Umbilical cord (tissue), 2 donors: ENCODE data around the gene CHST4. TPM values are rescaled to one million over a fixed set of nuclear protein-coding genes. Genes with fewer than 3 reads are reported as not detected.
"Not testable (repeated sequence)": the region's sequence is repeated elsewhere in the genome, so short reads cannot be mapped to it uniquely, and the experiment has no call there.

Experiments
- DNase-seq: peaks from one replicate; pipeline ENCODE4 v3.0.0-alpha.2; 2015; ENCODE audit warnings: low spot score
- total RNA-seq: library from RNA; depleted of rRNA; stranded (reverse); fragments of >200 nt; gene quantifications from one replicate; pipeline ENCODE4 v1.2.3, GENCODE V29; 2014; ENCODE audit warnings: low replicate concordance; ENCODE audit not compliant: insufficient read depth

Gene CHST4
- total RNA-seq, result 1.2 TPM

DNA sequence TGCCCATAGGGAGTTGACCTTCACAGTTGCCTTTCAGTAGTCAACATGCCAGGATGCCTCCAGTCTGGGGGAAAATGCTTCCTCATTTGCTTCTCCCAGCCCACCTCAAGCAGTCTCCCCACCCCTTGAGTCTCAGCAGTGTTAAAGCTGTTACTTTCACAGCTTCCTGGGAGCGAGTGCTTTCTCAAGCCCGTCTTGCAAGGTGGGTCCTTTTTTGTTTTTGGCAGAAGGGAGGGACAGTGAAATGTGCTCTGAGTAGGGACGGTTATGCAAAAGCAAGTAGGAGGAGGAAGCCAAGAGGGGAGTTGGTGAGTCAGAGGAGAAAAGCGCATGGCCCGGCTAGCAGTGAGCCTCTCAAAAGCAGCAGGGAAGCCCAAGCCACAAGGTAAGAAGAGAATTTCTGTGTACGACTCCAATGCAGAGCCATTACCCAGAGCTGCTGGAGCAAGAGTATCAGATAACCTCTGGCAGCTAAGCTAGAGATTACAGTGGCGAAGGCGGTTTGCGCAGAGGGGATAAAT lies at the start of gene CHST4:
TSS of gene CHST4 (plus strand) at position 316 of the 521 bp plus-strand sequence. CDS start 10,252 bp downstream, outside the sequence.
- peak; percentile 43 for DNase-seq

GRCh38 chr16:71476457-71477124 lies 49.6 kb upstream of the CHST4 start:
- DNase-seq, result no peak

DNA sequence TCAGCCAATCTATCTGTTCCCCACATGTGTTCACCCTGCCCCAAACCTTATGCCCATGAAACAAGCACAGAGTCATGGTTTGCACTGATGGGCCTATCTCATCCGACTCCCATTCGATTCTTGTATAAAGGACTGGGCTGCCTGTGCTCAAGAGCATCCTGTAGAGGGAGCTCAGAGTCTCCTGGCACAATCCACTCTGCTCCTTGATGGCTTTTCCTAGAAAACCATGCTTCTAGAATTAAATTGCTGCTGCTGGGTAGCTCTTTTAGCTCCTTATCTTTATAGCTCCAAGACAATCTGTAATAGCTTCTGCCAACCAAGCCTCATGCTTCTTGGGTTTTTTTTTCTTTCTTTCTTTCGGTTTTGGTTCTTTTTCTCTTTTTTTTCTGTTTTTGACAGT lies 46.8 kb upstream of the CHST4 start:
- peak; percentile 12 for DNase-seq

DNA sequence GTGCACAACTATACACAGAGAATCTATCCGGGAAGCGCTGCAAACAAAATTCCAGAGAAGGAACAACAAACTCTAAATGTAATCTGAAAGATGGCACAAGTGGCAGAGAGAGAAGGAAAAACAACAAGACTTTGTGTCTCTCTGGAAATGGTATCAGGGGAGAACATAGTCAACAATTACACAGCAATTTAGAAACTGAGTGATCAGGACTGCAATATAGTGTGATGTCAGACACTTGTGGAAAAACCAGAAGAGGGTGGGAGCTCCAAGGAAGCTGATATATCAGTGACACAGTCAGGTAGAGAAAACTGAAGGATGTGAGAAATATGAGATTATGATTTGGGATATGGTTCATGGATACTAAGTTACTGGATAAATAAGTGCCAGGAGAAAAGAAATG lies 45.3 kb upstream of the CHST4 start:
- no peak for DNase-seq

DNA sequence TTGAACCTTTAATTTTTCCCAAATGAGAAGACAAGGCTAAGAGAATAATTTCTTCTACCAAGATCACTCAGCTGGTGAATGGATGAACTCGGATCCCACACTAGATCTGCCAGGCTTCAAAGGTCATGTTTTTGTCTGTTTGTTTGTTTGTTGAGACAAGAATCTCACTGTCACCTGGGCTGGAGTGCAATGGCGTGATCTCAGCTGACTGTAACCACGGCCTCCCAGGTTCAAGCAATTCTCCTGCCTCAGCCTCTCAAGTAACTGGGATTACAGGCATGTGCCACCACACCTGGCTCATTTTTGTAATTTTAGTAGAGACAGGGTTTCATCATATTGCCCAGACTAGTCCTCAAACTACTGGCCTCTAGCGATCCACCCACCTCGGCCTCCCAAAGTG lies 43.7 kb upstream of the CHST4 start:
- no peak for DNase-seq

DNA sequence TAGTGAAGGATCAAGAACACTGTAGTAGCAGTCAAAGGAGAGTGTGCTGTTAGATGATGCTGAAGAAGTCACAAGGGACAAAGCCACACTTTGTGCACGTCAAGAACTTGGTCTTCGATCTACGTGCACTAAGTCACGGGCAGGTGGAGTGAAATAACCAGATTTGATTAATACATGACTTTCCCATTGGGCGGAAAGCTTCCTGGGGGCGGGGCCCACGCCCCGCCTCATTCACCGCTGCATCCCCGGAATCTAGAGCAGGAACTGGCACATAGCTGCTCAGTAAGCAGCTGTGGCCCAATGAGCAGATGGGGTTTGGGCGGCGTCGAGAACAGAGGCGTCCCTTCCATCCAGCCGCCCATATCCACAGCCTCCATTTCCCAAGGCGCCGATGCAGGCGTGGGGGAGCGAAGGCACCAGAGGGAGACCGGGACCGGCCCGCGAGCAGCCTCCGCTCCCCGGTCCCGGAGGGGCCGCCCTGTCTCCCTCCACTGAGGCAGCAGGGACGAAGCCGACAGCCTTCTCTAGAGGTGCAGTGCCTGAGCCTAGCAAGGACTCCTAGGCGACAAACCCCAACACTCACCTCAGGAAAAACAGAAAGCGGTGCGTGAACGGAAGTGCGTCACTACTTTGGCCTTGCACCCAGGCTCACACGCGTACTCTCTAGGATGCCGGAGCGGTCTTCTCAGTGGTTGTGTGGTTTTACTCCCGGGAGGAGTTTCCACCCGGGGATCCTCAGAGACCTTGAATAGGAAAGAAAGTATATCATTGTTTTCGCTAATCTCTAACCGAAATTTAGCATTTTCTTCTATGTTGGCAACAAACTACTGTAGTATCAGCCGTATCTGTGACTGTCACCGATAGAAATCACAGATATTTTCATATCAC lies 42.0 kb upstream of the CHST4 start:
- DNase-seq, result peak; percentile 96

GRCh38 chr16:71489122-71489521 lies 37.1 kb upstream of the CHST4 start, which contains the start of gene ZNF19:
TSS of gene ZNF19 (minus strand) at chr16:71489324. CDS start at chr16:71482114, 7,210 bp downstream.
- DNase-seq, result no peak

GRCh38 chr16:71490361-71490760 lies 35.9 kb upstream of the CHST4 start:
- DNase-seq, result no peak

- DNase-seq, result no peak
Measured at GRCh38 chr16:71491054-71491453, 35.2 kb upstream of the CHST4 start.

GRCh38 chr16:71492786-71493185 lies 33.4 kb upstream of the CHST4 start:
- DNase-seq, result no peak

GRCh38 chr16:71493213-71493612 lies 33.0 kb upstream of the CHST4 start:
- no peak for DNase-seq

DNA sequence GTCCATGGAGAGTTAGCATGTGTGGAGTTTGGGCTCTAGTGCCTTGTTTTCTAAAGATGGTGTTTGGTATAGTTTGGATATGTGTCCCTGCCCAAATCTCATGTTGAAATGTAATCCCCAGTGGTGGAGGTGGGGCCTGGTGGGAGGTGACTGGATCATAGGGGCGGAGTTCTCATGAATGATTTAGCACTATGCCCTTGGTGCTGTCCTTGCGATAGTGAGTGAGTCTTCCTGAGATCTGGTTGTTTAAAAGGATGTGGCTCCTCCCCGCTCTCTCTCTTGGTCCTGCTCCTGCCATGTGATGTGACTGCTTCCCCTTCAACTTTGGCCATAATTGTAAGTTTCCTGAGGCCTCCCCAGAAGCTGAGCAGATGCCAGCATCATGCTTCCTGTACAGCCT lies 28.2 kb upstream of the CHST4 start:
- DNase-seq, result no peak

GRCh38 chr16:71499775-71500364 lies 26.4 kb upstream of the CHST4 start:
- peak; percentile 62 for DNase-seq

- no peak for DNase-seq
Measured at GRCh38 chr16:71500964-71501363, 25.3 kb upstream of the CHST4 start.

DNA sequence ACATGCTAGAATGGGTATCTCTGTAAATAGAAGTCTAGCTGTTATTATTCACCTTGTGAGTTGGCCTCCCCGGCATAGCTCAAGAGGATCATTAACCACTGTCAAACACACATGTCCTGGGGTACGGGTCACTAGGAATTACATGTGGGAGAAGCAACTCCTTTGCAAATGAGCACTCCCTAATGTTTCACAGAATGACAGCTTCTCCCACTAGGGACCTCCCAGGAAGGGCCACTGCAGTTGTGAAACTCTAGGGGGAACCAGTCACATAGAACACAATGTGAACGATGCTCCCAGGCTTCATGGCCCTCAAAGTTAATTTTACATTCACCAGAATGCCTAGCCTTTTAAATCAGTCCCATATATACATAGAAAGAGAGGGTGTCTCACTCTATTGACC lies 24.7 kb upstream of the CHST4 start:
- no peak for DNase-seq

GRCh38 chr16:71504051-71504450 lies 22.2 kb upstream of the CHST4 start:
- not testable (repeated sequence) for DNase-seq

DNA sequence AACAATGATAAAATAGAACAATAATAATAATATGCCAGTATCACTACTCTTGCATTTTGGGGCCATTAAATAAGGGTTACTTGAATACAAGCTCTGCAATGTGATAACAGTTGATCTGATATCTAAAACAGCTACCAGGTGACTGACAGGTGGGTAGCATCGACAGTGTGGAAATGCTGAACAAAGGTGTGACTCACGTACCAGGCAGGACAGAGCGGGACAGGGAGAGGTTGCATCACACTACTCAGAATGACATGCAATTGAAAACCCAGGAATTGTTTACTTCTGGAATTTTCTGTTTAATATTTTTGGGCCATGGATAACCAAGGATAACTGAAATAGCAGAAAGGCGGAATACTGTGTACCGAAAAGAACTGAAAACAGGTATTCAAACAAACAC lies 21.3 kb upstream of the CHST4 start:
- DNase-seq, result no peak

DNA sequence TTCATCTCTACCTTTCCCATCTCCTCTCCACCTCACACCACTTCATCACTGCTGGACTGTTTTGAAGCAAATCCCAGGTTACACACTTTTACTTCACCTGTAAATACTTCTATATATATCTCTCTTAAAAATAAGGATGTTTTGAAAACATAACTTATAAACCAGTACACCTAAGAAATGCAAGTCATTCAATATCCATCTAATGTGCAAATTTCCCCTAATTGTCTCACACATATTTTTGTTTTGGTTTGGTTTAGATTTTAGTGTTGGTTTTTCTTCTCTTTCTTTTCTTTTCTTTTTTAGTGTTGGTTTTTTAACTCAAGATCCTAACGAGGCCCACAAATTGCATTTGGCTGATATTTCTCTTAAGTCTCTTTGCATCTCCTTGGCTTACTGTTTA lies 19.2 kb upstream of the CHST4 start:
- no peak for DNase-seq

DNA sequence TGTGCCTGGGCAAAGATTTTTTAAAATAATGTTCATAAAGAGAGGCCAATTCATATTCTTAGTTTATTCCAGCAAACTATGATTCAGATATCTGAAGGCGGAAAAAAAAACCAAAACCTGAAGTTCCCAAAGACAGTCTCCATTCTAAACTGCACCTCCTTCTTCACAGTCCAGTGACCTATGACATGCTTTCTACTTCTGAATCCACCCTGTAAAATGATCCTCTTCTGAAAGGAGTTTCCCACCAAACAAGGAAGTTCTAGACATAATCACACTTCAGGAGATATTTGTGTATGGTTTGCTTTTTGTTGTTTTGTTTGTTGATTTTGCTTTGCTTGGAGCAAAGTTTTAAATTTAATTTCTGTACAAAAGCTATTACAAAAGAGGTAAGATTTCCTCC lies 12.9 kb upstream of the CHST4 start:
- no peak for DNase-seq

- DNase-seq, result no peak
Measured at GRCh38 chr16:71514476-71514875, 11.8 kb upstream of the CHST4 start.

GRCh38 chr16:71515026-71515425 lies 11.2 kb upstream of the CHST4 start:
- no peak for DNase-seq

DNA sequence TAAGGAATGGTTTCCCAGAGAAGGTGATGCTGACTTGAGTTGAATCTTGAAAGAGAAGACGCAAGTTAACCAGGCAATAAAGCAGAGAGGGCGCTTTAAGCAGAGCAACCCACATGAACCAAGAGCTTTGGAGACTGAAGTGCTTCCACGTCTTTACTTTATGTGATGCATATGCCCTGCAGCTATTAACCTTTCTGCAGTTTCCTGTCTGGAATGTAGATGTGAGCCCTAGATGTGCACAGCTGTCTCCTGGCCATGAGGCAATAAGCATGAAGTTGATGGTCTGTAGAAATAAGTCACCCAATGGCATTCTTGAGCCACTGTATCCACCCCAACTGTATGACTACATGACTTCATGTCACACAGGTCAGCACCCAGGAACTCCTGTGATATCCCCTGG lies 5.7 kb upstream of the CHST4 start:
- no peak for DNase-seq
